HUES6 (cell line): ENCODE data around the gene ZNF331.

Source experiments
- H3K27ac ChIP-seq: 2 replicates; pipeline ENCODE4 v1.7.0; 2013; ENCODE audit warnings: low read depth, mild to moderate bottlenecking, low read length, inconsistent platforms
- H3K27me3 ChIP-seq: 2 replicates; pipeline ENCODE4 v1.6.1; 2013; ENCODE audit warnings: low read length; ENCODE audit not compliant: control insufficient read depth, insufficient read depth
- H3K36me3 ChIP-seq: 2 replicates; pipeline ENCODE4 v1.6.1; 2013; ENCODE audit warnings: low read length; ENCODE audit not compliant: control insufficient read depth, insufficient read depth
- H3K4me1 ChIP-seq: 2 replicates; pipeline ENCODE4 v1.6.1; 2013; ENCODE audit warnings: low read length; ENCODE audit not compliant: control insufficient read depth, insufficient read depth
- H3K4me3 ChIP-seq: 2 replicates; pipeline ENCODE4 v1.5.1; 2013; ENCODE audit warnings: low read depth, low read length
- H3K9ac ChIP-seq: one replicate; pipeline ENCODE4 v1.6.1; 2013; ENCODE audit warnings: mild to moderate bottlenecking, low read length
- H3K9me3 ChIP-seq: 2 replicates; pipeline ENCODE4 v1.6.1; 2013; ENCODE audit warnings: low read depth, low read length; ENCODE audit not compliant: control insufficient read depth, insufficient read depth

The ZNF331 gene

DNA sequence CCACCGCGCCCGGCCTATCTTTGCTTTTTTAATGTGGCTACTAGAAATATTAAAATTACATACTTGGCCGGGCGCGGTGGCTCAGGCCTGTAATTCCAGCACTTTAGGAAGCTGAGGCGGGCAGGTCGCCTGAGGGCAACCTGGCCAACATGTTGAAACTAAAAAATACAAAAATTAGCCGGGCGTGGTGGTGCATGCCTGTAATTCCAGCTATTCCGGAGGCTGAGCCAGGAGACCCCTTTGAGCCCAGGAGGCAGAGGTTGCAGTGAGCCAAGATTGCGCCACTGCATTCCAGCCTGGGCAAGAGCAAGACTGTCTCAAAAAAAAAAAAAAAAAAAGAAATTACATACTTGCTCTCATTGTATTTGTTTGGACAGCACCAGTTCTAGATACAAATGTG is 59.1 kb downstream of the ZNF331 start:
- H3K27me3 ChIP-seq = no peaks in the 10 kb centered on the region
- H3K9ac ChIP-seq = peak overlapping the region; percentile 47
- H3K27ac ChIP-seq = peak overlapping the region; percentile 74
- peaks cover 21% of the 10 kb centered on the region for H3K4me1 ChIP-seq
- H3K36me3 ChIP-seq = no peaks in the 10 kb centered on the region
- H3K9me3 ChIP-seq = no peaks in the 10 kb centered on the region
- no peak overlapping the region for H3K4me3 ChIP-seq

DNA sequence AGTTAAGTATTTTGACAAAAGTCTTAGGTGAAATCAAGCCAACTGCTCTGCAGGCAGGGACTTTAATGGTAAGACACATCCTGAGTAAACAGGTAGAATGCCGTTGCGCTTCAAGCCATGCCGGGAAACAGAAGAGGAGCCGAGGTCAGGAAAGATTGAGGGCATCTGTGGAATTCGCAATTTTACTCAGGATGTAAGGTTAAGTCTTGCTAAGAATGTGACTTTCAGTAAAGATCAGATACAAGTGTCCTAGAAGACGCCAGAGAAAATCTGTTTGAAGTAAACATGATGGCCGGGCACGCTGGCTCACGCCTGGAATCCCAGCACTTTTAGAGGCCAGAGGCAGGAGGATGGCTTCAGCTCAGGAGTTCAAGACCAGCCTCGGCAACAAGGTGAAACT is 60.4 kb downstream of the ZNF331 start:
- no peak overlapping the region for H3K9ac ChIP-seq
- no peaks in the 10 kb centered on the region for H3K36me3 ChIP-seq
- H3K4me1 ChIP-seq = peaks cover 18% of the 10 kb centered on the region
- H3K9me3 ChIP-seq = 0 out of 2 replicates have a peak, but pooled peaks cover 3% of the 10 kb centered on the region
- H3K27ac ChIP-seq = peak overlapping the region; percentile 74; the same call in 1 of the 2 replicates
- H3K4me3 ChIP-seq = no peak overlapping the region
- H3K27me3 ChIP-seq = no peaks in the 10 kb centered on the region

DNA sequence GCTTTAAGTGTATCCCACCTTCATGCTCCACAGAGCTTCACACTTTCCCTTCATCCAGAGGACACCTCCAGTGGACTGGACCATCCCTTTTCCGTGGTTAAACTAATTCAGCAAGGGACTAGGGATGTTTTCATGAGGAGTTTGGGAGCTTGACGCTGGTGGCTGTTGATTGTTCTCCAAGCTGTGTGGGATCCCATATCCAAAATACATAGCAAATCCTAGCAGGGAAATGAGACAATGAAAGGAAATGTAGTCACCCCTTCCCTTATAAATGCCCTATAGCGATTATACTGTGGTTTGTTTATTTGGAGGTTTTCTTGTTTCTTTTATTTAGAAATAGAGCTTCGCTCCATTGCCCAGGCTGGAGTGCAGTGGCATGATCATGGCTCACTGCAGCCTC is 62.3 kb downstream of the ZNF331 start:
- Histone ChIP-seq H3K9ac (no peak overlapping the region), H3K36me3 (no peaks in the 10 kb centered on the region), H3K4me1 (peaks cover 6% of the 10 kb centered on the region; the same call in 1 of the 2 replicates), H3K9me3 (0 out of 2 replicates have a peak, but pooled peaks cover 3% of the 10 kb centered on the region), H3K27ac (no peak overlapping the region), H3K27me3 (no peaks in the 10 kb centered on the region), H3K4me3 (no peak overlapping the region)

DNA sequence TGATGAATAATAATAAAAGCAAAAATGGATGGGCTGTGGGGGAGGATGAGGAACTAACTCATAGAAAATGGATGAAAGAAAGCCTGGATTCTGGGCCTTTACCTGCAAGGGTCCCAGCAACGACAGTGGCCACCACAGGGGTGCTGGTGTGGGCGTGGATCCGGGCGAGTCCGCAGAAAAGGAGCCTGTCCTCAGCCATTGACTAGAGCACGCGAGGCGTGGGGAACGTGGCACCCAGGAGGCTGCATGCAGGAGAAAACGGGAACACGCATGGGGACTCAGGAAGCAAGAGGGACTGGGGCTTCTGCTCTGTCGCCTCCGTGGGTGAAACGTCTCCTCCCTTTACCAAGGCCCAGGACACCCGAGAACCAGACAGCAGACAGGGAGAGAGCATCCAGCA is 68.1 kb downstream of the ZNF331 start:
- H3K27me3 ChIP-seq = no peaks in the 10 kb centered on the region
- 0 out of 2 replicates have a peak, but pooled peaks cover 5% of the 10 kb centered on the region for H3K4me1 ChIP-seq
- no peak overlapping the region for H3K4me3 ChIP-seq
- no peak overlapping the region for H3K9ac ChIP-seq
- no peak overlapping the region for H3K27ac ChIP-seq
- H3K9me3 ChIP-seq = 0 out of 2 replicates have a peak, but pooled peaks cover 3% of the 10 kb centered on the region
- H3K36me3 ChIP-seq = no peaks in the 10 kb centered on the region

DNA sequence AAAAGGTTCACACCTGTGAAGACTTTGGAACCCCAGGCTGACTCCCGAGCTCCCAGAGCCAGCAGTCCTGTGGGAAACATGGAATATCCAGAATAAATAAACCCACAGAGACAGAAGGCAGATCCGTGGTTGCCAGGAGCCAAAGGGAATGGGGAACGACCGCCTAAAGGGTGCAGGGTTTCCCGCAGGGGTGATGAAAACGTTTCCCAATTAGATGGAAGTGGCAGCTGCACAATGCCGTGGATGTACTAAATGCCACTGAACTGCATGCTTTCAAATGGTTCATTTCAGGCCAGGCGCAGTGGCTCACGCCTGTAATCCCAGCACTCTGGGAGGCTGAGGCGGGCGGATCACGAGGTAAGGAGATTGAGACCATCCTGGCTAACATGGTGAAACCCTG is 70.4 kb downstream of the ZNF331 start:
- Histone ChIP-seq H3K27me3 (no peaks in the 10 kb centered on the region), H3K4me3 (no peak overlapping the region), H3K36me3 (no peaks in the 10 kb centered on the region), H3K4me1 (peaks cover 18% of the 10 kb centered on the region), H3K27ac (no peak overlapping the region), H3K9ac (no peak overlapping the region), H3K9me3 (no peaks in the 10 kb centered on the region)

DNA sequence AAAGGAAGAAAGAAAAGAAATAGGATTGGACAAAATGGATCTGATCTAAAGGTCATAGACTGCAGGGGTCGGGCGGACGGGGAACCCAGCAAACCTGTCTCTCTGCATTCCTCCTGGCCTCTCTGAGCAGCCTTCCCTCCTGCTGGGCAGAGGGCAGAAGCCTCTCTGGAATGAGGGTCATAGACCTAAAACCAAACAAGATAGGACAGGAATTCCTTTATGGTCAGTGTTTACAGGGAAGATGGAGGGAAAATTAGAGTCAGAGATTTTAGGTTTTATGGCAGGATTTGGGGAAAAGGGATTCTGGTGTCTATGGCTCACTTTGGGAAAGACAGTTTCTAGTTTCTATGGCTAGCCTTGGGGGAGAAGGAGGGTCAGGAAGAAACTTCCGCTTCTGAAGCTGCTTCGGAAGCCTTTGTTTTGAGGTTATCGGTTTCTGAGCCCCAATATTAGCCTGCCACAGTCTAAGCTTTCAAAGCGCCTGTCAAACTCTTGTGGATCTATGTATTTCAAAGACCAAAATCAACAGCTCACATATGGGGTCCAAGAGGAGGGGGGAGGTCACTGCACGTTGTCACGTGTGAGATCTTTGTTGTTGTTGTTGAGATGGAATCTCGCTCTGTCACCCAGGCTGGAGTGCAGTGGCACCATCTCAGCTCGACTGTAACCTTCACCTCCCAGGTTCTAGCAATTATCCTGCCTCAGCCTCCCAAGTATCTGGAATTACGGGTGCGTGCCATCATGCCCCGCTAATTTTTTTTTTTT is 75.0 kb downstream of the ZNF331 start:
- Histone ChIP-seq H3K27me3 (no peaks in the 10 kb centered on the region), H3K27ac (peak overlapping the region; percentile 89; the same call in 1 of the 2 replicates), H3K36me3 (no peaks in the 10 kb centered on the region), H3K9ac (peak overlapping the region; percentile 58), H3K4me3 (peak overlapping the region; percentile 9; the same call in 1 of the 2 replicates), H3K4me1 (peaks cover 16% of the 10 kb centered on the region), H3K9me3 (no peaks in the 10 kb centered on the region)

DNA sequence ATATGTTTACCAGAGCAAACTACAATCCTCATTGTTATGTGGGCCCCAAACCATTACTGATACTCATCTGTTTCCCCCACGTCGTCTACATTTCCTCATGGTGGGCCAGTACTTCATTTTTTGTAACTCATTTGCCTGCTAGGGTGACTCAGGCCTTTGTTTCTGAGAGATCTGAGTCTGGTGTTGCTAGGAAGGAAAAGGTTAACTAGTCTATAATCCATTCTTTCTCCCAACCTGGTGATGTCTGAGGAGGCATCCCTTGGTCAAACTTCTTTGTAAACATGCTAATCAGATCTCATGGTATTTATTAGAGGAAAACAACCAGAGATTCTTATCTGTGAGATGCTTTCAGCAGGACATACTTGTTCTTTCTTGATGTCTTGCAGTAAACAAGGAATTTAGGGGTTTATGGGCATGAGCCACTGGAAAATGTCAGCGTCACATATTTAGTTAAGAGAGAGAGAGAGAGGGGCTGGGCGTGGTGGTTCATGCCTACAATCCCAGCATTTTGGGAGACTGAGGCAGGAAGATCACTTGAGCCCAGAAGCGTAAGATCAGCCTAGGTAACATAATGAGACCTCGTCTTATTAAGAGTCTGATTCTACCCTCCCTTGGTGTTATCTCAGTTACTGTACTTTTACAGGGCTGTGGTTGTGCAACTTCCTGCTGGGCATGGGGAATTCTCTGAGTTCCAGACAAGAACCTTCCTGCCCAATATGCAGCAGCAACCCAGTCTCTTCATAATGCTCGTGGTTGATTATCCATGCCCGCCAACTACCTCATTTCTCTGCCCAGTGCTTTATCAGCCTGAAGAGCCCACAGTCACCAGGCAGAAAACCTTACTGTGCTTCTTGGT is 84.2 kb downstream of the ZNF331 start:
- no peaks in the 10 kb centered on the region for H3K36me3 ChIP-seq
- no peak overlapping the region for H3K4me3 ChIP-seq
- H3K27me3 ChIP-seq = no peaks in the 10 kb centered on the region
- H3K9me3 ChIP-seq = no peaks in the 10 kb centered on the region
- no peak overlapping the region for H3K9ac ChIP-seq
- peak overlapping the region; percentile 14; the same call in 1 of the 2 replicates for H3K27ac ChIP-seq
- peaks cover 11% of the 10 kb centered on the region; the same call in 1 of the 2 replicates for H3K4me1 ChIP-seq

DNA sequence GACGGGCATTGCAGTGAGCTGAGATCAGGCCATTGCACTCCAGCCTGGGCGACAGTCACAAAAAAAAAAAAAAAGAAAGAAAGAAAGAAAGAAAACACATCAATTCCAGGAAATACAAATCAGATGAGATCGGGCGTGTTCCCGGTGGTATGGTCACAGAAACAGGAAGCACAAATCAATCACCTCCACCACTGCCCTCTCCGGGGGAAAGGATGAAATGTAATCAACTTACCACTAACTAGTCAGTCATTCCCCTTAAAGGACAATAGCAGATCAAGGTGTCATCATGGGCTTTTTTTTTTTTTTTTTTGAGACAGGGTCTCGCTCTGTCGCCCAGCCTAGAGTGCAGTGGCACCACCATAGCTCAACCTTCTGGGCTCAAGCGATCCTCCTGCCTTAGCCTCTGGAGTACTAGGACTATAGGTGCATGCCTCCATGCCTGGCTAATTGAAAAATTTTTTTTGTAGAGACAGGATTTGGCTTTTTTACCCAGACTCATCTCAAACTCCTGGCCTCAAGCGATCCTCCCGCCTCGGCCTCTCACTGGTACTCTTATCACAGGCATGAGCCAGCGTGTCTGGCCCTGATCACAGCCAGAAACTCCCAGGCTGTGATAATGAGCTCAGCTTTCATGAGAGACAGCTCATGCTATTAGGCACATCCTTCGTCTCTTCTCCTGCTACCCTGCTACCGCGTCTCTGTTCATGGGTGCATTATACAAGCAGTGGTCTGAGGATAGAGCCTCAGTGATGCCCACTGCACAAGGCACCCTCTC is 87.0 kb downstream of the ZNF331 start:
- Histone ChIP-seq H3K27ac (no peak overlapping the region), H3K27me3 (no peaks in the 10 kb centered on the region), H3K4me1 (peaks cover 11% of the 10 kb centered on the region; the same call in 1 of the 2 replicates), H3K36me3 (no peaks in the 10 kb centered on the region), H3K4me3 (no peak overlapping the region), H3K9ac (no peak overlapping the region), H3K9me3 (no peaks in the 10 kb centered on the region)

DNA sequence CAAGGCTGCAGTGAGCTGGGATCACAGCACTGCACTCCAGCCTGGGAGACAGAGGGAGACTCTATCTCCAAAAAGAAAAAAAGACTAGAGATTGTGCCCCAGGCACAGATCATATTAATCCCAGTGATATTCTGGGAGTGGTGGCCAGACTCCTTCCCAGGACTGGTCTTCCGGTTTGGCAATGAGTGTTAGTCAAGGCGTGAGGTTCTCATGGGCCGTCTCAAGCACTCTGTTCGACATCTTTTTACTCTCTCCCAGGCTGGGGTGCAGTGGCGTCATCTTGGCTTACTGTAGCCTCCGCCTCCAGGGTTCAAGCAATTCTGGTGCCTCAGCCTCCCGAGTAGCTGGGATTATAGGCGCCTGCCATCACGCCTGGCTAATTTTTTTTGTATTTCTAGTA is 88.5 kb downstream of the ZNF331 start:
- no peak overlapping the region for H3K4me3 ChIP-seq
- no peaks in the 10 kb centered on the region for H3K27me3 ChIP-seq
- no peak overlapping the region for H3K27ac ChIP-seq
- no peak overlapping the region for H3K9ac ChIP-seq
- H3K4me1 ChIP-seq = peaks cover 10% of the 10 kb centered on the region; the same call in 1 of the 2 replicates
- H3K9me3 ChIP-seq = no peaks in the 10 kb centered on the region
- no peaks in the 10 kb centered on the region for H3K36me3 ChIP-seq

DNA sequence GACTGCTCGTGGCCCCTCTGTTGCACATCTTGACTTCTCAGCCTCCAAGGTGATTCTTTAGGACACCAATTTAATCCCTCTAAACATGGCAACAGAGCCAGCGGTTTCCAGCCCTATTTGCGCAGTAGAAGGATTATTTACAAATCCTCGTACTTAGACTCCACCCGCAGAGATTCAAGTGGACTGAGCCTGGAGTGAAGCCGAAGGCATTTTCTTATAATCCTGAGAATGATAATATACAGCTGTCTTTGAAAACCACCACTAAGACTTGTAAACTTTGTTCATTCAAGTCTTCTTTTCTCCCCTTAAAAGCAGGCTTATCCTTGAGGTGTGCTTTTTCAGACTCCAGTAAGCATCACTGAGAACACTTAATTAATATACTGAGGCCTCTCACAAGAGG is 89.0 kb downstream of the ZNF331 start:
- H3K27ac ChIP-seq = no peak overlapping the region
- no peak overlapping the region for H3K9ac ChIP-seq
- no peaks in the 10 kb centered on the region for H3K9me3 ChIP-seq
- peaks cover 5% of the 10 kb centered on the region; the same call in 1 of the 2 replicates for H3K4me1 ChIP-seq
- H3K36me3 ChIP-seq = no peaks in the 10 kb centered on the region
- H3K4me3 ChIP-seq = no peak overlapping the region
- H3K27me3 ChIP-seq = no peaks in the 10 kb centered on the region
